M059J (cell line): ENCODE data around the gene UBL5. TPM values are rescaled to one million over a fixed set of nuclear protein-coding genes. Genes with fewer than 3 reads are reported as not detected.
"Not testable (repeated sequence)": the region's sequence is repeated elsewhere in the genome, so short reads cannot be mapped to it uniquely, and the experiment has no call there.

Experiments
- DNase-seq: peaks from one replicate; pipeline ENCODE4 v3.0.0-alpha.2; 2012; ENCODE audit warnings: low read depth
- total RNA-seq: library from RNA; depleted of rRNA; stranded (reverse); fragments of >200 nt; shearing (Covaris generic); gene quantifications from 2 replicates; pipeline ENCODE4 v1.2.3, GENCODE V29; 2014

The UBL5 gene
- total RNA-seq, 1 experiment from 2014 or later: 601 TPM

- no peak for DNase-seq
Measured at GRCh38 chr19:9811139-9811538, 16.6 kb upstream of the UBL5 start.

GRCh38 chr19:9818175-9818733 is 9.5 kb upstream of the UBL5 start:
- no peak for DNase-seq

GRCh38 chr19:9818734-9819595 is 8.8 kb upstream of the UBL5 start, which contains the start of gene FBXL12:
FBXL12 (minus strand) TSS chr19:9819079; CDS start chr19:9818813, 266 bp downstream.
- peak; percentile 98 for DNase-seq

GRCh38 chr19:9819596-9819909 is 8.2 kb upstream of the UBL5 start:
- no peak for DNase-seq

- not testable (repeated sequence) for DNase-seq
Measured at GRCh38 chr19:9820034-9820433, 7.7 kb upstream of the UBL5 start.

GRCh38 chr19:9823816-9824215 is 3.9 kb upstream of the UBL5 start:
- DNase-seq: no peak

GRCh38 chr19:9828551-9829063 is 889 bp downstream of the UBL5 start:
- no peak for DNase-seq

GRCh38 chr19:9834307-9834725 is 6.6 kb downstream of the UBL5 start:
- no peak for DNase-seq

- DNase-seq: peak; percentile 98
Measured at GRCh38 chr19:9834726-9835506, 7.2 kb downstream of the UBL5 start, which contains the start of gene PIN1. PIN1 (plus strand) TSS chr19:9835318; CDS start chr19:9835345, 27 bp downstream.

GRCh38 chr19:9835507-9835949 is 7.8 kb downstream of the UBL5 start:
- no peak for DNase-seq

GRCh38 chr19:9836021-9836420 is 8.3 kb downstream of the UBL5 start:
- peak; percentile 53 for DNase-seq

GRCh38 chr19:9838324-9838723 is 10.6 kb downstream of the UBL5 start:
- no peak for DNase-seq

GRCh38 chr19:9839415-9839814 is 11.7 kb downstream of the UBL5 start:
- DNase-seq: no peak

GRCh38 chr19:9842834-9843625 is 15.3 kb downstream of the UBL5 start:
- no peak for DNase-seq

- DNase-seq: not testable (repeated sequence)
Measured at GRCh38 chr19:9843626-9844273, 16.0 kb downstream of the UBL5 start.

- peak; percentile 62 for DNase-seq
Measured at GRCh38 chr19:9847087-9847671, 19.5 kb downstream of the UBL5 start.

- no peak for DNase-seq
Measured at GRCh38 chr19:9848060-9848459, 20.3 kb downstream of the UBL5 start.

GRCh38 chr19:9848762-9849161 is 21.0 kb downstream of the UBL5 start:
- no peak for DNase-seq

GRCh38 chr19:9849791-9850190 is 22.1 kb downstream of the UBL5 start:
- DNase-seq: no peak

GRCh38 chr19:9850235-9850959 is 22.7 kb downstream of the UBL5 start:
- DNase-seq: no peak
